ENCODE data around the gene SDC4.
A peak's percentile ranks its signal among the peaks of the same experiment; 100 is the strongest.

The SDC4 gene

DNA sequence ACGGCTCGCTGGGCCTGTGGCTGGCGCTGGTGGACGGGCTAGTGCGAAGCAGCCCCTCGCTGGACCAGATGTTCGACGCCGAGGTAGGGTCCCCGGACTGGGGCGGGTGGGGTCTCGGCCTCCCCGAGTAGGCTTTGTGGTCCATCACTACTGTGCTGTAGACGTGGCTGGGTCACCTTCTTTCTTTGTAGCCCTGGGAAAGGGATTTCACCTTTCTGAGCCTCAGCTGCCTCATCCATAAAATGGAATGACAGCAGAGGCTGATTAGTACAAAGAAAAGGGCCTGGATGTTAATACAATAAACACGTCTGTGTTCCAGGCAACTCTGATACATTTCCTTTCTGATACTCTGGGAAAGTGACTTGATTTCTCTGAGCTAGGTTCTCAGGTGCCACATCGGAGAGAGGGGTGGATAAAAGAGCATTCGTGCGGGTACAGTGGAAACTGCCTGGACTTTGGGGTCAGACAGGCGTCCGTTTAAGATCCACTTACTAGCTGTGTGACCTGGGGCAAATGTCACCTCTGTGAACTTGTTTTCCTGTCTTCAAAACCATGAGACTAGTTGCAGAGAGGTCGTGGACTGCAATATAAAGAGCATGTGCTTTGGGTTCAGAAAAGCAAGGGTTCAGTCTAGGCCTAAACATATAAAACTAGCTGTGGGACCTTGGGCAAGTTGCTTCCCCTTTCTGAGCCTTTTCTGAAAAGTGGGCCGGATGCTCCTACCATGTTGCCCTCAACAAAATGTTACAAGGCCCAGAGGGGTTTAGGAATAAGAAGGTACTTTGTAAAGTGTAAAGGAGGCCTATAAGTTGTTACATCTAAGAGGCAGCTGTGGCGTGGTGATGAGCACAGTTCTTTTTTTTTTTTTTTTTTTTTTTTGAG is 15.6 kb upstream of the SDC4 start:
- peak overlapping the region; percentile 88 for H3K4me3 ChIP-seq (ENCODE audit: low read depth, low read length)
- H3K36me3 ChIP-seq (ENCODE audit: insufficient read depth, low read length), result peaks cover 4% of the 10 kb centered on the region; the same call in 1 of the 2 replicates
- H2AFZ ChIP-seq (ENCODE audit: low read length, unreplicated experiment), result peak overlapping the region; percentile 39
- H3K79me2 ChIP-seq (ENCODE audit: control insufficient read depth, insufficient read depth, low read length, unreplicated experiment), result peaks cover 8% of the 10 kb centered on the region
- H3K27ac ChIP-seq (ENCODE audit: low read depth, low read length), result peak overlapping the region; percentile 89; the same call in 1 of the 2 replicates
- H3K4me1 ChIP-seq (ENCODE audit: control insufficient read depth, insufficient read depth, low read length, unreplicated experiment), result peaks cover 32% of the 10 kb centered on the region
- no peaks in the 10 kb centered on the region for H3K27me3 ChIP-seq (ENCODE audit: insufficient read depth, low read length)

DNA sequence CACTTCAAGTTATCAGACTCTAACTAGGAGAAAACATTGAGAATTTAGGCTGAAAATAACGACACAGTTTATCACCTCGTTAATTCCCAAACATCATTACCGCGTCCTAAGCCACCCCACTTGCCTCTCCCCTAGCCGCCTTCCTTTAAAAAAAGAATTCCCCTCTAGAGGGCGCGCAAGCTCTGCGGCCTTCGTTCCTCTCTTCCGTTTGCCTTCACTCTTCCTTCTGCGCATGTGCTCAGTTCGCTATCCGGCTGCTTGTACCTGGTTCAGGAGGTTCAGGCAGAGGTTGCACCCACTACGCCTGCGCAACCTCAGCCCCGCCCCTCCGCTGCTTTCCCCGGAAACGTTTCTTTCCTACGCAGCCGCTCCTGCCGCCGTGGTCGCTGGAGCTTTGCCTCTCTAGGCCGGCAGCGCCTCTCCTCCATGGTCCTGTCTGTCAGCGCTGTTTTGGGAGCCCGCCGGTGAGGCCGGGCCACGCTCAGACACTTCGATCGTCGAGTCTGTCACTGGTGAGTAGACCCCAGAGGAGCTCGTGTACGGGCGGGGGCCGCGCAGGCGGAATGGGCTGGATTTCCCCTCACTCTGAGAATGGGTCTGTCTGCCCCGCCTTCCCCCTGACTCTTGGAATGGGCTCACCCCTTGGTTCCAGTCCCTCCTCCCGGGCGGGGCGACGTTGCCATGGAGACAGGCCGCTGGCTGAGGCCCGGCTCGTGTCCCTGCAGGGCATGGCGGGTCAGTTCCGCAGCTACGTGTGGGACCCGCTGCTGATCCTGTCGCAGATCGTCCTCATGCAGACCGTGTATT is 14.8 kb upstream of the SDC4 start, which contains the start of gene SYS1:
Gene SYS1, plus strand, starts transcription at position 353 of the 807 bp plus-strand sequence. Its CDS starts 376 bp downstream, at position 729.
- H3K4me3 ChIP-seq (ENCODE audit: low read depth, low read length), result peak within 1 kb of the TSS; percentile 88
- H3K27me3 ChIP-seq (ENCODE audit: insufficient read depth, low read length), result no peaks in the 10 kb centered on the region
- H2AFZ ChIP-seq (ENCODE audit: low read length, unreplicated experiment), result peak within 1 kb of the TSS; percentile 98
- peak within 1 kb of the TSS; percentile 89 for H3K27ac ChIP-seq (ENCODE audit: low read depth, low read length)
- H3K4me1 ChIP-seq (ENCODE audit: control insufficient read depth, insufficient read depth, low read length, unreplicated experiment), result peaks cover 41% of the 10 kb centered on the region
- peaks cover 8% of the 10 kb centered on the region for H3K79me2 ChIP-seq (ENCODE audit: control insufficient read depth, insufficient read depth, low read length, unreplicated experiment)
- peaks cover 4% of the 10 kb centered on the region; the same call in 1 of the 2 replicates for H3K36me3 ChIP-seq (ENCODE audit: insufficient read depth, low read length)

GRCh38 chr20:45361793-45362192 is 13.6 kb upstream of the SDC4 start:
- no peak overlapping the region for H2AFZ ChIP-seq (ENCODE audit: low read length, unreplicated experiment)
- H3K79me2 ChIP-seq (ENCODE audit: control insufficient read depth, insufficient read depth, low read length, unreplicated experiment), result peaks cover 8% of the 10 kb centered on the region
- no peak overlapping the region for H3K4me3 ChIP-seq (ENCODE audit: low read depth, low read length)
- H3K36me3 ChIP-seq (ENCODE audit: insufficient read depth, low read length), result no peaks in the 10 kb centered on the region; the same call in 1 of the 2 replicates
- H3K27ac ChIP-seq (ENCODE audit: low read depth, low read length), result no peak overlapping the region
- no peaks in the 10 kb centered on the region for H3K27me3 ChIP-seq (ENCODE audit: insufficient read depth, low read length)
- H3K4me1 ChIP-seq (ENCODE audit: control insufficient read depth, insufficient read depth, low read length, unreplicated experiment), result peaks cover 52% of the 10 kb centered on the region

DNA sequence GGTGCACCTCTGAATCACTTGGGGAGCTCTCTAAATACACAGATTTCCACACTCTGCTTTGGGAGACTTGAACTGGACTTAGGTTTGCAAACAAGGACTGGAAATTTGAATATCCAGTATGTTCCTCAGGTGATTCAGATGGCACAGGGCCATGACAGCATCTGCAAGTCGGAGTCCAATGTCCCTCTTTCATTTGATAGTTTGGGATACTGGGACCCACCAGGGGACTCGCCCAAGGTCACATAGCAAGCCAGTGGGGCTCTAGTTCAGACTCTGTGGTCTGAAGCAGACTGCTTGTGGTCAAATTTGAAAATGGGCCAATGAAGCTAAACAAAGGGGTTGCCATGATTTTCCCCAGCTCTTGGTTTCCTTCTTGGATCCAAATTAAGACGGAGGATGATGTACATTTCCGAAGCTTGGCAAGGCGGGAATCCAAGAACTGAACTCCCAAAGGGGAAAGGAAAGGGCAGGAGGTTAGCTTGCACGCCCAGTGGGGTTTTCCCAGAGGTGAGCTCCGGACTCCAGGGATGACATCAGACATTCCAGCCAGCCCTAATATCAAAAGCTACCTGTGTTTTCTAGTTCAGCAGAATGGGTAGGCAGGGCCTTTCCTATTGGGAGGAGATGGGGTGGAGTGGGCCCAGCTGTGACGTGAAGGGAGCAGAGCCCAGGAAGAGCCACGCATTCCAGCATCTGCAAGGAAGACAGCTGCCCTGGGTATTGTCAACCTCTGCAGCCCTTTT is 11.4 kb upstream of the SDC4 start:
- peaks cover 8% of the 10 kb centered on the region for H3K79me2 ChIP-seq (ENCODE audit: control insufficient read depth, insufficient read depth, low read length, unreplicated experiment)
- peak overlapping the region; percentile 96 for H3K27ac ChIP-seq (ENCODE audit: low read depth, low read length)
- no peaks in the 10 kb centered on the region for H3K36me3 ChIP-seq (ENCODE audit: insufficient read depth, low read length)
- no peak overlapping the region for H2AFZ ChIP-seq (ENCODE audit: low read length, unreplicated experiment)
- H3K4me1 ChIP-seq (ENCODE audit: control insufficient read depth, insufficient read depth, low read length, unreplicated experiment), result peaks cover 65% of the 10 kb centered on the region
- H3K4me3 ChIP-seq (ENCODE audit: low read depth, low read length), result peak overlapping the region; percentile 18; the same call in 1 of the 2 replicates
- no peaks in the 10 kb centered on the region for H3K27me3 ChIP-seq (ENCODE audit: insufficient read depth, low read length)

- Histone ChIP-seq H3K27ac (ENCODE audit: low read depth, low read length) (peak overlapping the region; percentile 96), H3K79me2 (ENCODE audit: control insufficient read depth, insufficient read depth, low read length, unreplicated experiment) (peaks cover 7% of the 10 kb centered on the region), H3K27me3 (ENCODE audit: insufficient read depth, low read length) (no peaks in the 10 kb centered on the region), H2AFZ (ENCODE audit: low read length, unreplicated experiment) (no peak overlapping the region), H3K4me3 (ENCODE audit: low read depth, low read length) (peak overlapping the region; percentile 28; the same call in 1 of the 2 replicates), H3K36me3 (ENCODE audit: insufficient read depth, low read length) (no peaks in the 10 kb centered on the region), H3K4me1 (ENCODE audit: control insufficient read depth, insufficient read depth, low read length, unreplicated experiment) (peaks cover 67% of the 10 kb centered on the region)
Observed at GRCh38 chr20:45359069-45359405, 10.8 kb upstream of the SDC4 start.

GRCh38 chr20:45358282-45359068 is 10.3 kb upstream of the SDC4 start:
- Histone ChIP-seq H3K4me3 (ENCODE audit: low read depth, low read length) (peak overlapping the region; percentile 28), H3K79me2 (ENCODE audit: control insufficient read depth, insufficient read depth, low read length, unreplicated experiment) (peaks cover under 1% of the 10 kb centered on the region), H2AFZ (ENCODE audit: low read length, unreplicated experiment) (peak overlapping the region; percentile 35), H3K27ac (ENCODE audit: low read depth, low read length) (peak overlapping the region; percentile 96), H3K36me3 (ENCODE audit: insufficient read depth, low read length) (no peaks in the 10 kb centered on the region), H3K27me3 (ENCODE audit: insufficient read depth, low read length) (no peaks in the 10 kb centered on the region), H3K4me1 (ENCODE audit: control insufficient read depth, insufficient read depth, low read length, unreplicated experiment) (peaks cover 63% of the 10 kb centered on the region)

GRCh38 chr20:45355209-45356084 is 7.2 kb upstream of the SDC4 start:
- H3K27ac ChIP-seq (ENCODE audit: low read depth, low read length), result peak overlapping the region; percentile 55

GRCh38 chr20:45354423-45355208 is 6.4 kb upstream of the SDC4 start:
- no peak overlapping the region for H2AFZ ChIP-seq (ENCODE audit: low read length, unreplicated experiment)
- H3K4me3 ChIP-seq (ENCODE audit: low read depth, low read length), result peak overlapping the region; percentile 12

More at GRCh38 chr20:45355209-45356084, 7.2 kb upstream of the SDC4 start:
- H3K36me3 ChIP-seq (ENCODE audit: insufficient read depth, low read length), result no peaks in the 10 kb centered on the region
- peaks cover 52% of the 10 kb centered on the region for H3K4me1 ChIP-seq (ENCODE audit: control insufficient read depth, insufficient read depth, low read length, unreplicated experiment)
- no peaks in the 10 kb centered on the region for H3K79me2 ChIP-seq (ENCODE audit: control insufficient read depth, insufficient read depth, low read length, unreplicated experiment)
- no peaks in the 10 kb centered on the region for H3K27me3 ChIP-seq (ENCODE audit: insufficient read depth, low read length)
- no peak overlapping the region for H2AFZ ChIP-seq (ENCODE audit: low read length, unreplicated experiment)
- peak overlapping the region; percentile 12 for H3K4me3 ChIP-seq (ENCODE audit: low read depth, low read length)

More at GRCh38 chr20:45354423-45355208, 6.4 kb upstream of the SDC4 start:
- H3K79me2 ChIP-seq (ENCODE audit: control insufficient read depth, insufficient read depth, low read length, unreplicated experiment), result no peaks in the 10 kb centered on the region
- H3K27me3 ChIP-seq (ENCODE audit: insufficient read depth, low read length), result no peaks in the 10 kb centered on the region
- H3K27ac ChIP-seq (ENCODE audit: low read depth, low read length), result peak overlapping the region; percentile 55
- H3K4me1 ChIP-seq (ENCODE audit: control insufficient read depth, insufficient read depth, low read length, unreplicated experiment), result peaks cover 44% of the 10 kb centered on the region
- H3K36me3 ChIP-seq (ENCODE audit: insufficient read depth, low read length), result no peaks in the 10 kb centered on the region
